ENCODE results near the gene RGPD8.
"Not testable (repeated sequence)": the region's sequence is repeated elsewhere in the genome, so short reads cannot be mapped to it uniquely, and the experiment has no call there.

RGPD8 gene

GRCh38 chr2:112433480-112433879 lies at the start of gene RGPD8:
TSS of gene RGPD8 (minus strand) at chr2:112433645. CDS start at chr2:112433453, 192 bp downstream.
- not testable (repeated sequence) for DNase-seq

GRCh38 chr2:112483042-112483473 lies 49.6 kb upstream of the RGPD8 start:
- peak; percentile 47 for DNase-seq

GRCh38 chr2:112482309-112483041 lies 49.0 kb upstream of the RGPD8 start:
- DNase-seq = no peak

GRCh38 chr2:112481528-112482233 lies 48.2 kb upstream of the RGPD8 start, which contains the start of gene TTL:
TSS of gene TTL (plus strand) at chr2:112482156. CDS start at chr2:112482345, 189 bp downstream.
- DNase-seq = no peak

GRCh38 chr2:112481050-112481527 lies 47.6 kb upstream of the RGPD8 start:
- peak; percentile 47 for DNase-seq

- DNase-seq = no peak
Observed at GRCh38 chr2:112480530-112481049, 47.1 kb upstream of the RGPD8 start.

- DNase-seq = no peak
Observed at GRCh38 chr2:112476434-112476833, 43.0 kb upstream of the RGPD8 start.

GRCh38 chr2:112474844-112475486 lies 41.5 kb upstream of the RGPD8 start:
- DNase-seq = no peak

GRCh38 chr2:112472547-112473263 lies 39.3 kb upstream of the RGPD8 start:
- DNase-seq = no peak

GRCh38 chr2:112465382-112465781 lies 31.9 kb upstream of the RGPD8 start:
- no peak for DNase-seq

- no peak for DNase-seq
Observed at GRCh38 chr2:112463256-112463655, 29.8 kb upstream of the RGPD8 start.

GRCh38 chr2:112462178-112462577 lies 28.7 kb upstream of the RGPD8 start:
- DNase-seq = no peak

- DNase-seq = no peak
Observed at GRCh38 chr2:112459372-112459771, 25.9 kb upstream of the RGPD8 start.

- DNase-seq = no peak
Observed at GRCh38 chr2:112454586-112454985, 21.1 kb upstream of the RGPD8 start.

- no peak for DNase-seq
Observed at GRCh38 chr2:112451317-112451716, 17.9 kb upstream of the RGPD8 start.

- no peak for DNase-seq
Observed at GRCh38 chr2:112449854-112450253, 16.4 kb upstream of the RGPD8 start.

GRCh38 chr2:112444256-112444655 lies 10.8 kb upstream of the RGPD8 start:
- not testable (repeated sequence) for DNase-seq

- DNase-seq = not testable (repeated sequence)
Observed at GRCh38 chr2:112438603-112439261, 5.3 kb upstream of the RGPD8 start.

- not testable (repeated sequence) for DNase-seq
Observed at GRCh38 chr2:112437405-112437831, 4.0 kb upstream of the RGPD8 start.

GRCh38 chr2:112436993-112437392 lies 3.5 kb upstream of the RGPD8 start:
- DNase-seq = not testable (repeated sequence)

GRCh38 chr2:112435716-112436431 lies 2.4 kb upstream of the RGPD8 start:
- DNase-seq = not testable (repeated sequence)

Measured in NCI-H446 treated with DMSO at 0.1 percent for 48 hours (cell line).